ENCODE measurements around the gene APP.
A peak's percentile ranks its signal among the peaks of the same experiment; 100 is the strongest.

Gene APP

GRCh38 chr21:26138615-26139257 is 31.8 kb downstream of the APP start:
- Histone ChIP-seq H3K36me3 (ENCODE audit: insufficient read depth, low read length) (no peaks in the 10 kb centered on the region), H3K4me1 (ENCODE audit: insufficient read depth, low read length) (peaks cover 38% of the 10 kb centered on the region), H3K79me2 (ENCODE audit: insufficient read depth, low read length) (peaks cover 4% of the 10 kb centered on the region; the same call in 1 of the 2 replicates)

GRCh38 chr21:26137379-26138060 is 33.0 kb downstream of the APP start:
- TF ChIP-seq EZH2 (IDR thresholded peaks at IDR 0.05; ENCODE audit: borderline replicate concordance, low read depth, low read length, severe bottlenecking) (no peak), CTCF (IDR thresholded peaks at IDR 0.05; ENCODE audit: borderline replicate concordance, extremely low read depth, low read length, poor library complexity, severe bottlenecking) (no peak)
- Histone ChIP-seq H3K36me3 (ENCODE audit: insufficient read depth, low read length) (no peaks in the 10 kb centered on the region), H3K9ac (ENCODE audit: low read depth, low read length) (no peak overlapping the region), H3K27ac (ENCODE audit: low read length) (no peak overlapping the region; the same call in 1 of the 2 replicates), H2AFZ (ENCODE audit: low read depth, low read length) (no peak overlapping the region), H3K9me3 (ENCODE audit: insufficient read depth, low read length, severe bottlenecking) (no peaks in the 10 kb centered on the region), H4K20me1 (ENCODE audit: insufficient read depth, low read length) (no peaks in the 10 kb centered on the region), H3K27me3 (ENCODE audit: insufficient read depth, low read length, poor library complexity) (no peaks in the 10 kb centered on the region), H3K4me3 (ENCODE audit: low read depth in 1 of 2, low read length in 2 of 2) (no peak overlapping the region), H3K79me2 (ENCODE audit: insufficient read depth, low read length) (peaks cover 4% of the 10 kb centered on the region; the same call in 1 of the 2 replicates), H3K4me2 (ENCODE audit: insufficient read depth, low read length) (no peak overlapping the region), H3K4me1 (ENCODE audit: insufficient read depth, low read length) (peaks cover 31% of the 10 kb centered on the region)
- DNase-seq: no peak
- ATAC-seq (ENCODE audit: insufficient read depth, low read depth): no peak

More at GRCh38 chr21:26138615-26139257, 31.8 kb downstream of the APP start:
- ATAC-seq (ENCODE audit: insufficient read depth, low read depth) (no peak), DNase-seq (no peak)
- Histone ChIP-seq H3K9me3 (ENCODE audit: insufficient read depth, low read length, severe bottlenecking) (no peaks in the 10 kb centered on the region), H3K27ac (ENCODE audit: low read length) (peak overlapping the region; percentile 42; the same call in 1 of the 2 replicates), H3K4me3 (ENCODE audit: low read depth in 1 of 2, low read length in 2 of 2) (no peak overlapping the region), H3K4me2 (ENCODE audit: insufficient read depth, low read length) (no peak overlapping the region), H3K27me3 (ENCODE audit: insufficient read depth, low read length, poor library complexity) (no peaks in the 10 kb centered on the region), H3K9ac (ENCODE audit: low read depth, low read length) (no peak overlapping the region), H2AFZ (ENCODE audit: low read depth, low read length) (no peak overlapping the region), H4K20me1 (ENCODE audit: insufficient read depth, low read length) (no peaks in the 10 kb centered on the region)
- TF ChIP-seq EZH2 (IDR thresholded peaks at IDR 0.05; ENCODE audit: borderline replicate concordance, low read depth, low read length, severe bottlenecking): no peak
- TF ChIP-seq CTCF (IDR thresholded peaks at IDR 0.05; ENCODE audit: borderline replicate concordance, extremely low read depth, low read length, poor library complexity, severe bottlenecking): no peak

GRCh38 chr21:26136671-26137070 is 33.9 kb downstream of the APP start:
- Histone ChIP-seq H3K79me2 (ENCODE audit: insufficient read depth, low read length) (peaks cover 4% of the 10 kb centered on the region; the same call in 1 of the 2 replicates), H4K20me1 (ENCODE audit: insufficient read depth, low read length) (no peaks in the 10 kb centered on the region), H3K27me3 (ENCODE audit: insufficient read depth, low read length, poor library complexity) (no peaks in the 10 kb centered on the region), H2AFZ (ENCODE audit: low read depth, low read length) (no peak overlapping the region), H3K9ac (ENCODE audit: low read depth, low read length) (peak overlapping the region; percentile 20; the same call in 1 of the 2 replicates), H3K27ac (ENCODE audit: low read length) (peak overlapping the region; percentile 54), H3K9me3 (ENCODE audit: insufficient read depth, low read length, severe bottlenecking) (no peaks in the 10 kb centered on the region), H3K36me3 (ENCODE audit: insufficient read depth, low read length) (no peaks in the 10 kb centered on the region), H3K4me2 (ENCODE audit: insufficient read depth, low read length) (no peak overlapping the region), H3K4me1 (ENCODE audit: insufficient read depth, low read length) (peaks cover 25% of the 10 kb centered on the region), H3K4me3 (ENCODE audit: low read depth in 1 of 2, low read length in 2 of 2) (no peak overlapping the region)
- peak; percentile 10 for DNase-seq
- peak; percentile 78 for ATAC-seq (ENCODE audit: insufficient read depth, low read depth)
- TF ChIP-seq CTCF (IDR thresholded peaks at IDR 0.05; ENCODE audit: borderline replicate concordance, extremely low read depth, low read length, poor library complexity, severe bottlenecking) (no peak), EZH2 (IDR thresholded peaks at IDR 0.05; ENCODE audit: borderline replicate concordance, low read depth, low read length, severe bottlenecking) (no peak)
